CD14-positive monocyte (primary cell): ENCODE data around the gene FBXO41. TPM values are rescaled to one million over a fixed set of nuclear protein-coding genes. Genes with fewer than 3 reads are reported as not detected.

Source experiments
- DNase-seq, 3 donors: peaks; one replicate each; pipeline ENCODE4 v3.0.0-alpha.2; 2011 to 2022
- H2AFZ ChIP-seq: 2 replicates; pipeline ENCODE4 v1.6.0; 2012; ENCODE audit warnings: mild to moderate bottlenecking, low read depth, low read length, inconsistent platforms; ENCODE audit not compliant: insufficient read depth, poor library complexity, severe bottlenecking
- H3K27ac ChIP-seq, 2 donors: 1 replicate in 1 of 2; 2 replicates in 1 of 2; pipeline ENCODE4 v1.5.1; 2012 to 2013; ENCODE audit warnings: low read length in 2 of 2, control low read depth in 1 of 2, inconsistent platforms in 1 of 2, low read depth in 1 of 2, mild to moderate bottlenecking in 1 of 2
- H3K27me3 ChIP-seq, 2 donors: one replicate each; pipeline versions ENCODE4 v1.6.0 to v1.6.1; 2011 to 2013; ENCODE audit warnings: low read length in 2 of 2; ENCODE audit not compliant: control insufficient read depth in 2 of 2, insufficient read depth in 2 of 2
- H3K36me3 ChIP-seq, 2 donors: replicated peaks in 1 of 2; 1 replicate in 1 of 2; 2 replicates in 1 of 2; pipeline versions ENCODE4 v1.5.1 to v1.6.1; 2012 to 2013; ENCODE audit warnings: low read length in 2 of 2, control low read depth in 1 of 2, inconsistent platforms in 1 of 2, mild to moderate bottlenecking in 1 of 2; ENCODE audit not compliant: insufficient read depth in 2 of 2, control insufficient read depth in 1 of 2
- H3K4me1 ChIP-seq, 2 donors: 1 replicate in 1 of 2; 2 replicates in 1 of 2; pipeline versions ENCODE4 v1.5.1 to v1.6.1; 2012 to 2013; ENCODE audit warnings: low read length in 2 of 2, control low read depth in 1 of 2, inconsistent platforms in 1 of 2, mild to moderate bottlenecking in 1 of 2, moderate library complexity in 1 of 2; ENCODE audit not compliant: insufficient read depth in 2 of 2, control insufficient read depth in 1 of 2
- H3K4me2 ChIP-seq: replicated peaks from 2 replicates; pipeline ENCODE3; 2012; ENCODE audit warnings: low read length, moderate library complexity, mild to moderate bottlenecking; ENCODE audit not compliant: poor library complexity, severe bottlenecking; ENCODE audit errors: extremely low read depth
- H3K4me3 ChIP-seq, 3 experiments: fragments of 200-600 bp in 1 of 3; sonication (generic) in 1 of 3; replicated peaks in 1 of 3; 1 replicate in 2 of 3; 2 replicates in 1 of 3; pipeline ENCODE4 v1.5.1; 2011 to 2013; ENCODE audit warnings: low read length in 3 of 3, mild to moderate bottlenecking in 3 of 3, control low read depth in 2 of 3, low read depth in 2 of 3, inconsistent platforms in 1 of 3, moderate library complexity in 1 of 3
- H3K79me2 ChIP-seq: 2 replicates; pipeline ENCODE4 v1.6.0; 2012; ENCODE audit warnings: mild to moderate bottlenecking, control low read depth, inconsistent platforms, low read length, moderate library complexity; ENCODE audit not compliant: insufficient read depth
- H3K9ac ChIP-seq: 2 replicates; pipeline ENCODE4 v1.6.0; 2017; ENCODE audit warnings: low read length, mild to moderate bottlenecking; ENCODE audit not compliant: insufficient read depth, poor library complexity, severe bottlenecking
- H3K9me3 ChIP-seq, 2 donors: replicated peaks in 1 of 2; 1 replicate in 1 of 2; 2 replicates in 1 of 2; pipeline versions ENCODE4 v1.5.1 to v1.6.1; 2012 to 2013; ENCODE audit warnings: low read length in 2 of 2, control low read depth in 1 of 2; ENCODE audit not compliant: control insufficient read depth in 1 of 2, insufficient read depth in 1 of 2
- H4K20me1 ChIP-seq: 2 replicates; pipeline ENCODE4 v1.6.0; 2012; ENCODE audit warnings: mild to moderate bottlenecking, low read length, control low read depth, moderate library complexity; ENCODE audit not compliant: insufficient read depth
- H3K27ac Mint-ChIP-seq, 7 donors: one replicate each; pipeline ENCODE4 v1.8.0; 2020; ENCODE audit warnings: mild to moderate bottlenecking in 7 of 7, mixed read lengths in 7 of 7, moderate library complexity in 6 of 7, inconsistent platforms in 2 of 7
- H3K27me3 Mint-ChIP-seq, 3 donors: one replicate each; pipeline ENCODE4 v1.8.0; 2021 to 2022; ENCODE audit warnings: low read depth in 3 of 3, mild to moderate bottlenecking in 3 of 3, mixed read lengths in 3 of 3, moderate library complexity in 3 of 3, inconsistent platforms in 1 of 3
- H3K36me3 Mint-ChIP-seq, 2 donors: one replicate each; pipeline ENCODE4 v1.8.0; 2020; ENCODE audit warnings: mixed read lengths in 2 of 2, inconsistent platforms in 1 of 2, mild to moderate bottlenecking in 1 of 2
- H3K4me1 Mint-ChIP-seq: one replicate; pipeline ENCODE4 v1.8.0; 2020; ENCODE audit warnings: mild to moderate bottlenecking, mixed read lengths
- H3K4me3 Mint-ChIP-seq, 2 donors: one replicate each; pipeline ENCODE4 v1.8.0; 2020; ENCODE audit warnings: mild to moderate bottlenecking in 2 of 2, mixed read lengths in 2 of 2, moderate library complexity in 1 of 2
- H3K9me3 Mint-ChIP-seq, 7 donors: one replicate each; pipeline ENCODE4 v1.8.0; 2020 to 2022; ENCODE audit warnings: mixed read lengths in 7 of 7, mild to moderate bottlenecking in 6 of 7, moderate library complexity in 6 of 7, inconsistent platforms in 2 of 7
- CTCF ChIP-seq: fragments of 200-600 bp; IDR thresholded peaks from one replicate; pipeline ENCODE4 v1.8.0; 2022; ENCODE audit warnings: antibody characterized with exemption, mild to moderate bottlenecking
- WGBS: methylation state at CpG from one replicate; pipeline ENCODE4 v1.1.5; 2013; ENCODE audit warnings: missing lambda C conversion rate; ENCODE audit not compliant: insufficient coverage; 5-methylcytosine and 5-hydroxymethylcytosine counted together
- intact Hi-C, 2 donors: fragments of 100-400 bp; cut with micrococcal nuclease; formaldehyde crosslinking; loops; one replicate each; pipeline versions ENCODE4 v1.15.0 to v1.15.1; 2023
- polyA plus RNA-seq, 3 donors: library from polyadenylated mRNA; depleted of rRNA in 1 of 3; unstranded in 2 of 3; stranded (reverse) in 1 of 3; fragments of 300-500 nt in 2 of 3; fragments of >200 nt in 1 of 3; fragmentation: Illumina TruSeq in 2 of 3; gene quantifications; 1 replicate in 2 of 3; 2 replicates in 1 of 3; pipeline ENCODE4 v1.2.3, GENCODE V29; 2012 to 2021

The FBXO41 gene
- polyA plus RNA-seq, 3 donors: 0.29 to 17.1 (median 0.52) TPM

- H3K4me3 ChIP-seq: no peak overlapping the region
- peaks cover 31% of the 10 kb centered on the region for H4K20me1 ChIP-seq
- peaks cover 0 to 7% (median 0%) of the 10 kb centered on the region in 7 donors for H3K9me3 Mint-ChIP-seq
- H2AFZ ChIP-seq: no peak overlapping the region
- H3K9me3 ChIP-seq: no peaks in the 10 kb centered on the region
- H3K27ac Mint-ChIP-seq: peak overlapping the region in 1 of 7 donors; percentile 12
- no peak for TF ChIP-seq CTCF
- peaks cover 5% of the 10 kb centered on the region for H3K4me1 Mint-ChIP-seq
- no peak overlapping the region for H3K4me2 ChIP-seq
- no peaks in the 10 kb centered on the region for H3K79me2 ChIP-seq
- peaks cover 17 to 34% of the 10 kb centered on the region in 2 donors for H3K36me3 ChIP-seq
- peaks cover 16 to 22% (median 21%) of the 10 kb centered on the region in 3 donors for H3K27me3 Mint-ChIP-seq
- peaks cover 0 to 5% of the 10 kb centered on the region in 2 donors for H3K4me1 ChIP-seq
- peaks cover 6 to 16% of the 10 kb centered on the region in 2 donors for H3K27me3 ChIP-seq
- no peak overlapping the region for H3K4me3 Mint-ChIP-seq
- intact Hi-C loops: no loop called here
- no peak overlapping the region for H3K9ac ChIP-seq
- H3K36me3 Mint-ChIP-seq: peaks cover 38 to 50% of the 10 kb centered on the region in 2 donors
- H3K27ac ChIP-seq: no peak overlapping the region
- WGBS: 97% methylated on average over 12 of the region's 14 CpGs
- DNase-seq: no peak
Observed at GRCh38 chr2:73268366-73268829, 15.9 kb downstream of the FBXO41 start.

GRCh38 chr2:73267008-73267407, 17.3 kb downstream of the FBXO41 start:
- peaks cover 22 to 46% of the 10 kb centered on the region in 2 donors for H3K36me3 ChIP-seq
- H3K4me1 ChIP-seq: peaks cover 0 to 5% of the 10 kb centered on the region in 2 donors
- no peak overlapping the region for H3K4me3 ChIP-seq
- H3K4me3 Mint-ChIP-seq: no peak overlapping the region
- no peak overlapping the region for H2AFZ ChIP-seq
- H3K36me3 Mint-ChIP-seq: peaks cover 45 to 57% of the 10 kb centered on the region in 2 donors
- H4K20me1 ChIP-seq: peaks cover 31% of the 10 kb centered on the region
- H3K79me2 ChIP-seq: no peaks in the 10 kb centered on the region
- H3K9ac ChIP-seq: no peak overlapping the region
- H3K4me2 ChIP-seq: no peak overlapping the region
- no peak for DNase-seq
- no peak for TF ChIP-seq CTCF
- peaks cover 16 to 22% (median 21%) of the 10 kb centered on the region in 3 donors for H3K27me3 Mint-ChIP-seq
- intact Hi-C loops: no loop called here
- peaks cover 0 to 7% (median 0%) of the 10 kb centered on the region in 7 donors for H3K9me3 Mint-ChIP-seq
- no peak overlapping the region for H3K27ac ChIP-seq
- peaks cover 5% of the 10 kb centered on the region for H3K4me1 Mint-ChIP-seq
- no peaks in the 10 kb centered on the region for H3K9me3 ChIP-seq
- H3K27ac Mint-ChIP-seq: no peak overlapping the region
- 89% methylated on average over 4 of the region's 4 CpGs for WGBS
- H3K27me3 ChIP-seq: peaks cover 6 to 16% of the 10 kb centered on the region in 2 donors
